NCI-H187 (cell line): ENCODE measurements around the gene FGF12.

Experiments
- DNase-seq, 2 experiments: peaks; one replicate each; lab custom pipeline; 2025; lab: John Stamatoyannopoulos, UW

FGF12 gene

DNA sequence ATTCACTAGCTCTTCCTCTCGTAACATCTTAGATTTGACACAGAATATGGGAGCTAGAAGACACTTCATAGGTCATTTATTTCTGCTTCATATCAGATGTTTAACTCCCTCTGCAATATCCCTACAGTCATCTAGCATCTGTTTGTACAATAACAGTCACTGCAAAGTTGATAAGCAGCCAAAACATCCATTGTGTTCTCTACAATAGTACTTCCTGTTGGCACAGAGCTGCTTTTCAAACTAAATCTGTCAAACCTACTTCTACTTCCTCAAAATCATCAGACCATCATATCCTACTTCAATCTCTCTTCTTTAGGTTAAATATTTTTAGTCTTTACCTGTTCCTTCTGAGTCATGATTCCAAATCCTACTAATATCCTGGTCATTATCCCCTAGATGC, 233.2 kb downstream of the FGF12 start:
- no peak for DNase-seq

- DNase-seq, result no peak
Measured at GRCh38 chr3:192490720-192491119, 236.6 kb downstream of the FGF12 start.

DNA sequence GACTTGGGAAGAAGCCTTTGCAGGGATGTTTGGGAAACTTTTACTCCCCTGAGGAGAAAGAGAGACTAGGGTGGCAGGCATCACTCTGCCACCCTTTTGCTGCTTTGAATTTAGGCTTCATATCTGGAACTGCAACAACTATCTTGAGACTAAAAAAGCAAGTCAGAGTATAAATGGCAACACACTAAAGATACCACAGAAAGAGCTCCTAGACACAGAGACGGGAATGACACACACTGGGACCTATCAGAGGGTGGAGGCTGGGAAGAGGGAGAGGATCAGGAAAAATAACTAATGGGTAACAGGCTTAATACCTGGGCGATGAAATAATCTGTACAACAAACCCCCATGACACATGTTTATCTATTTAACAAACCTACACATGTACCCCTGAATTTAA, 237.8 kb downstream of the FGF12 start:
- no peak for DNase-seq

GRCh38 chr3:192487033-192487432, 240.3 kb downstream of the FGF12 start:
- DNase-seq, result no peak

GRCh38 chr3:192482809-192483208, 244.5 kb downstream of the FGF12 start:
- no peak for DNase-seq

DNA sequence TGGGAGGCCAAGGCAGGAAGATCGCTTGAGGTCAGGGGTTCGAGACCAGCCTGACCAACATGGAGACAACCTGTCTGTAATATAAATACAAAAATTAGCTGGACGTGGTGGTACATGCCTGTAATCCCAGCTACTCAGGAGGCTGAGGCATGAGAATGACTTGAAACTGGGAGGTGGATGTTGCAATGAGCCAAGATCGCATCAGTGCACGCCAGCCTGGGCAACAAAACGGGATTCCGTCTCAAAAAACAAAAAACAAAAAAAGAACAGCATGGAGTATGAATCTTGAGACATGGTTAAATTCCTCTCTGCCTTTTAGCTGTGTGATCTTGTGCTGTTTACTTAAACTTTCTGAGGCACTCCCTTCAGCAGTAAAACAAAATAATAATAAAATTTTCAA, 244.9 kb downstream of the FGF12 start:
- DNase-seq, result no peak

DNA sequence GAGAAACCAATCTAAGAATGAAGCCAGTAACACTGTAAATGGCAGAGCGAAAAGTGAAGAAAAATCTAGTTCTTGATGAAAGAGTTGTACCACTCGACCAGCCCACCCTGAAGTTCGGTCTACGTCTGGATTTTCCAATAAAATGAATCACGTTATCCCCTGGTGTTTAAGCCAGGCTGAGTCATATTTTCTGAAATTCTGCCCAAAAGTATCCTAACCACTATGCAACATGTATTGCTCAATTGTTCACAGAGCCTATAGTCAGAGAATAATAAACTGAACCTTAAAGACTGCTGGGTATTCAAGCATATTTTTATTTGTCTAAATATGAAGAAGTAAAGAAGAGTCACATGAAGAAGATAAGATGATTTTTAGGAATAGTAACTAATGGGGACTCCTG, 245.7 kb downstream of the FGF12 start:
- no peak for DNase-seq

GRCh38 chr3:192467230-192468140, 259.9 kb downstream of the FGF12 start:
- peak; percentile 15 to 21 for DNase-seq

- DNase-seq, result no peak
Measured at GRCh38 chr3:192449036-192449435, 278.3 kb downstream of the FGF12 start.

GRCh38 chr3:192445770-192446644, 281.3 kb downstream of the FGF12 start:
- DNase-seq, result no peak

DNA sequence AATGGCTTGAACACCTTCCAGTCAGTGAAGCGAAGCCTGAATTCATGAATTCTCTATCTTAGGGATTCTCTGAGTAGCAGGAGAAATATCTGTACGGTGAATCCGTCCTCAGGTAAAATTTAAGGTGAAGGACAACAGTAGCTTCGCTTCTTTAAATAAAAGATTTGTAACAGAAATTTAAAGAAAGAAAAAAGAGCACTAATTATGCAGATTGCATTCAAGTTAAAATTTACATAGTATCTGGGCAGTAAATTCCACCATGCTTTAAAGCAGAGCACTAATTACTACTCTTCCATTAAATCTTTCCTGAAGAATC, 282.6 kb downstream of the FGF12 start:
- DNase-seq, result no peak

GRCh38 chr3:192444096-192444790, 283.1 kb downstream of the FGF12 start:
- peak; percentile 13 to 24 for DNase-seq

- DNase-seq, result no peak
Measured at GRCh38 chr3:192435241-192435640, 292.1 kb downstream of the FGF12 start.

- DNase-seq, result no peak
Measured at GRCh38 chr3:192434186-192434585, 293.2 kb downstream of the FGF12 start.

- DNase-seq, result no peak
Measured at GRCh38 chr3:192433704-192434103, 293.6 kb downstream of the FGF12 start.

- DNase-seq, result no peak
Measured at GRCh38 chr3:192422997-192423342, 304.4 kb downstream of the FGF12 start.

GRCh38 chr3:192422321-192422996, 304.9 kb downstream of the FGF12 start:
- DNase-seq, result no peak

DNA sequence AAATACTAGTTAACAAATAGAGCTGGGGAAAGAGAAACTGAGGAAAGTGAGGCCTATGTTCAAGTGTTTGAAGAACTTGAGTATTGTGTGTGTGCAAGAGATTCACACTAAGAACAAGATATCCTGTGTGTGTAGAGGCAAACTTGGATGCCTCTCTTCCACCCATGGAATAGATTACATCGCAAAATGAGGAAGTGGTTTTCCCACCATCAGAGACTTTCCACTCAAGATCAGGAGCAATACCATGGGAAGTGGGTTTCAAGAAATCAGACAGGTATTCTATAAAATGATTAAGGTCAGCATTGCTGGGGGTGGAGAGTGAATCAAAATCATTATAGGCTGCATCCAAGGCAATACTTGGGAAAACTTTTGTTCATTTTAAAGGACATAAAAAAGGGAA, 308.0 kb downstream of the FGF12 start:
- DNase-seq, result no peak

- no peak for DNase-seq
Measured at GRCh38 chr3:192417559-192418055, 309.7 kb downstream of the FGF12 start.

GRCh38 chr3:192417017-192417416, 310.3 kb downstream of the FGF12 start:
- DNase-seq, result no peak

DNA sequence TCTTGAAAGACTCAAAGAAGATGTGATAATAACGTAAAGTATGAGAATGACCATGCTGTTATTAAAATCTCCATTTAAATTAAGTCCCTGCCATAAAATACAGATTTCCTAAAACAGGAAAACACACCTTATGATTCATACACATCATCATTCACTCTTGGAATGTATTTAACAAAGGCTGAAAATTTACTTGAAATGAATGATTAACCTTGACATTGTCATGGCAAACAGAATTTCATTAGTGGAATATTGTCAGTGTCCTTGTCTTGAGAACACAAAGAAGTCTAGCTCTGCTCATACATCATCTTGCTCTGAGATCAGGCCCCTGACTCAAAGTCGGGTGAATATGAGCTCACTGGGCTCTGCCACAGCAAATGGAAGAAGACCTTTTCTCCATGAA, 313.9 kb downstream of the FGF12 start:
- DNase-seq, result no peak

DNA sequence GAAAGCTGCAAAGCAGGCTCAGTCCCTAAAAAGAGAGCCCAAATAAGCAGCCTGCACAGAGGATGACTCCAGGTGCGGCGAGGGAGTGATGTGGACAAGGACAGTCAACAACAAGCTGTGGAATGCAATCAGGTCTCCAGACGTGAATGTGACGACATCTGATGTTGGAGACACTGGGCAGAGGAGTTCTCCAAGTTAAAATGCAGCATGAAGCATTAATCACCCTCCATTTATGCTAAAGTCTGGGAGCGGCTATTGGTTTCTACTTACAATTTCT, 316.7 kb downstream of the FGF12 start:
- DNase-seq, result no peak
